G401 (cell line): ENCODE measurements around the gene GPR150. TPM values are rescaled to one million over a fixed set of nuclear protein-coding genes. Genes with fewer than 3 reads are reported as not detected.
"Not testable (repeated sequence)": the region's sequence is repeated elsewhere in the genome, so short reads cannot be mapped to it uniquely, and the experiment has no call there.

ENCODE experiments used
- DNase-seq: peaks from one replicate; pipeline ENCODE4 v3.0.0-alpha.2; 2015; ENCODE audit warnings: low spot score
- in situ Hi-C: cut with HindIII; loops from 2 replicates; pipeline ENCODE4 v1.10.0; 2016; ENCODE audit warnings: low sequenced_read_pairs, mixed read lengths
- total RNA-seq: library from RNA; depleted of rRNA; stranded (reverse); fragments of >200 nt; shearing (Covaris generic); gene quantifications from 2 replicates; pipeline ENCODE4 v1.2.3, GENCODE V29; 2014

The GPR150 gene
- total RNA-seq, 1 experiment from 2014 or later = not detected

DNA sequence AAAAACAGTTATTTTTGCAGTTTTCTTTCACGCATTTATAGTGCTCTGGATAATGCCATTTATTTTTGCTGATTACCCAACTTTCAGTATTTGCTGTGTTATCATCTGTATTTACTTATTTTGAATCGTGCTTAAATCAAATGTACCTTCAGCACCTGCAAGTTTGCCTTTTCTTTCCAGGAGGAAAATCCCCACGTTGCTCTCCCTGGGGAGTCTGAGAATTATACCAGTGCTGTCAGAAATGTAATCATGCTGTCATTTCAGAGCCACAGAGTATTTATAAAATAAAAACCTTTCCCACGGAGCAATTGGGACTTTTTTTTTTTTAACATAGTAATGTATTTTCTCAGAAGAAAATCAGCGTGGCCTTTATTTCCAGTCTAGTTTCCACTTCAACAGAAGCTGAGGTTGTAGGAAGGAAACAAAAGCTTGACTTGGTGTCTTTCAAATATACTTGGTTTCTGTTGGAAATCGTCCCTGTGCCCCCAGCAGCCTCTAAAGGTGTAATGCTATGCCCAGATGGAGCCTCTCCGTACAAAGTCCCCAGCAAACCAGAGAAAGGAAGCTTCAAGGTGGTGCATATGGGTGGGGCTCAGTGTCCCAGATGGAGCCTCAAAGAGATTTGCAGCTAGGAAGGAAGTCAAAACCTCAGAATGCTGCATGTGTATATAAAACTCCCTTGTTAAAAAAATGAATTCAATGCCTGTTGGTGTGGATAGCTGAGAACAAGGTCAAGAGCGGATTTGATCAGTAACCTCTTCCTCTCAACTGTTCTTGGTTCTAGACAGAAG, 2.1 kb downstream of the GPR150 start:
- DNase-seq = peak; percentile 34
- in situ Hi-C loops = no loop called here

DNA sequence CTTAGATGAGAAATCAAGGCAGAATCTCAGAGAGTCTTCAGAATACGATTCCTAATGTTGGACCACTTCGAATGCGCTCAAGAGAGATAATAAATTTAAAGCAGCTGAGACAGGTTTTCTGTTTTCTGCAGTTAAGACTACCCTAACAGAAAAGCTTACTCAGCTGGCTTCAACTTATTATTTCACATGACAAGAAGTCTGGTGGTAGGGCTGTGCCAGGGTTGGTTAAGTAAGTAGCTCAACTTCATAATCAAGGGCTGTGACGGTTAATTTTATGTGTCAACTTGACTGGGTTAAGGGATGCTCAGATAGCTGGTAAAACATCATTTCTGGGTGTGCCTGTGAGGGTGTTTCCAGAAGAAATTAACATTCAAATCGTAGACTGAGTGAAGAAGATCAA, 3.8 kb downstream of the GPR150 start:
- no peak for DNase-seq
- in situ Hi-C loops = no loop called here

DNA sequence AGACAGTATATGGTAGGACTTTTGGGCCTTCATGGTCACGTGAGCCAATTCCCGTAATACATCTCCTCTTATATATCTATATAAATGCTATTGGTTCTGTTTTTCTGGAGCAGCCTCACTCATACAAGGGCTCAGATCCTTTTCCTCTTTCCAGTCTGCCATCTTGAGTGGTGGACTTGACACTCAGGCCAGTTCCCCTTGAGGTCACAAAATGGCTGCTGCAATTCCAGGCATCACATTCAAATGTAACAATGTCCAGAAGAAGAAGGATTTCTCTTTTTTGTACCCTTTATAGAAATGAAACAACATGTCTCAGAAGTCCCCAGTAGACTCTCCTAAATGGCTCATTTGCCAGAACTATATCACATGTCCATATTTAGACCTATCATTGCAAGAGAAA, 4.5 kb downstream of the GPR150 start:
- no peak for DNase-seq
- in situ Hi-C loops = no loop called here

DNA sequence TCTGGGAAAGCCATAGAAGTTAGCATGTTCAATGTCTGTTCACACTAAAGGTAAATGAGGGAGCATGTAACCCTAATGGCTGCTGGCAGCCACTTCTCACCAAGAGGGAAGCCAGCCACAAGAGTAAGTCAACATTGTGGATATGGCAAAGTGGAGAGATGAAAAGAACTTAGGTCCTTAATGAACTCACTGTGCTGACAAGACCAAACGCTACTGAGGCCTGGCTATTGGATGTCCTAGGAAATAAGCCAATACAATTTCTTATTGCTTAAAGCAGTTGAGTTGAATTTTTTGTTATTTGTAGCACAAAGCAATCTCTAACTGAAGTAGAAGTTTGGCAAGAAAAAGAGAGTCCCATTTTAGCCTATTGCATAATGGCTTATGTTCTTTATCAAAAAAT, 6.8 kb downstream of the GPR150 start:
- in situ Hi-C loops = no loop called here
- no peak for DNase-seq

DNA sequence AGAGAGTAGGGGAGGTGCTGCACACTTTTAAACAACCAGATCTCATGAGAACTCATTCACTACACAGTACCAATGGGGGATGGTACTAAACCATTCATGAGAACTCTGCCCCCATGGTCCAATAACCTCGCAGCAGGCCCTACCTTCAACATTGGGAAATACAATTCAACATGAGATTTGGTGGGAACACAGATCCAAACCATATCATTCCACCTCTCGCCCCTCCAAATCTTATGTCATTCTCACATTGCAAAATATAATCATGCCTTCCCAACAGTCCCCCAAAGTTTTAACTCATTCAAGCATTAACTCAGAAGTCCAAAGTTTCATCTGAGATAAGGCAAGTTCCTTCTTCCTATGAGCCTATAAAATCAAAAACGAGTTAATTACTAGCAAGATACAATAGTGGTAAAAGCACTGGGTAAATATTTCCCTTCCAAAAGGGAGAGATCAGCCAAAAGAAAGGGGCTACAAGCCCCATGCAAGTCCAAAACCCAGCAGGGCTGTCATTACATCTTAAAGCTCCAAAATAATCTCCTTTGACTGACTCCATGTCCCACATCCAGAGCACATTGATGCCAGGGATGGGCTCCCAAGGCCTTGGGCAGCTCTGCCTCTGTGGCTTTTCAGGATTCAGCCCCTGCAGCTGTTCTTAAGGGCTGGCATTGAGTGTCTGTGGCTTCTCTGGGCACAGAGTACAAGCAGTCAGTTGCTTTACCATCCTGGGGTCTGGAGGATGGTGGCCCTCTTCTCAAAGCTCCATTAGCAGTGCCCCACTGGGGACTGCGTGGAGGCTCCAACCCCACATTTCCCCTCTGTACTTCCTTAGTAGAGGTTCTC, 8.3 kb downstream of the GPR150 start:
- in situ Hi-C loops = no loop called here
- no peak for DNase-seq

DNA sequence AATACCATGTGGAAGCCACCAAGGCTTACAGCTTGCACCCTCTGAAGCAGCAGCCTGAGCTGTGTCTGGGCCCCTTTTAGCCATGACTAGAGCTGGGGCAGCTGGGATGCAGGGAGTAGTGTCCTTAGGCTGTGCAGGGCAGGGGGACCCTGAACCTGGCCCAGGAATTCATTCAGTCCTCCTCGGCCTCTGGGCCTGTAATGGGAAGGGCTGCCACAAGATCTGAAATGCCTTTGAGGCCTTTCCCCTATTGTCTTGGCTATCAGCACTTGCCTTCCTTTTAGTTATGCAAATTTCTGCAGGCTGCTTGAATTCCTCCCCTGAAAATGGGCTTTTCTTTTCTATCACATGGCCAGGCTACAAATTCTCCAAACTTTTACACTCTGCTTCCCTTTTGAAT, 9.0 kb downstream of the GPR150 start:
- DNase-seq = no peak
- in situ Hi-C loops = no loop called here

DNA sequence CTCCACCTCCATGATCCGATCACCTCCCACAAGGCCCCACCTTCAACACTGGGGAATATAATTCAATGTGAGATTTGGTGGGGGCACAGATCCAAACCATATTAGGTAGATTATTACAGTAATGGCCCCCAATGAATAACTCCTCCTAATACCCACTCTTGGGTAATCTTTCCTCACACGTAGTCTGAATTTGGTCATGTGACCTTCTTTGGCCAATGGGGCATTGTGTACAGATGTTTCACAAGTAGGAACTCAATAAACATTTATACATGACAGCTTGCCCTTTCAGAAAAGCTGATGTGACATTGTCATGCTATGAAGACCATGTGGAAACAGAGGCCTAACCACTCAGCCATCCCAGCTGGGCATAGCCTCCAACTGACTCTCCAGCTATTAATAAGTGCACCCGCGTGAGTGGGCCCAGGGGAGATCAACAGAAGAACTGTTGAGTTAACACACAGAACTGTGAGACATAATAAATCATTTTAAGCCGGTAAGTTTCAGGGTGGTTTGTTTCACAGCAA, 10.6 kb downstream of the GPR150 start:
- in situ Hi-C loops = no loop called here

DNA sequence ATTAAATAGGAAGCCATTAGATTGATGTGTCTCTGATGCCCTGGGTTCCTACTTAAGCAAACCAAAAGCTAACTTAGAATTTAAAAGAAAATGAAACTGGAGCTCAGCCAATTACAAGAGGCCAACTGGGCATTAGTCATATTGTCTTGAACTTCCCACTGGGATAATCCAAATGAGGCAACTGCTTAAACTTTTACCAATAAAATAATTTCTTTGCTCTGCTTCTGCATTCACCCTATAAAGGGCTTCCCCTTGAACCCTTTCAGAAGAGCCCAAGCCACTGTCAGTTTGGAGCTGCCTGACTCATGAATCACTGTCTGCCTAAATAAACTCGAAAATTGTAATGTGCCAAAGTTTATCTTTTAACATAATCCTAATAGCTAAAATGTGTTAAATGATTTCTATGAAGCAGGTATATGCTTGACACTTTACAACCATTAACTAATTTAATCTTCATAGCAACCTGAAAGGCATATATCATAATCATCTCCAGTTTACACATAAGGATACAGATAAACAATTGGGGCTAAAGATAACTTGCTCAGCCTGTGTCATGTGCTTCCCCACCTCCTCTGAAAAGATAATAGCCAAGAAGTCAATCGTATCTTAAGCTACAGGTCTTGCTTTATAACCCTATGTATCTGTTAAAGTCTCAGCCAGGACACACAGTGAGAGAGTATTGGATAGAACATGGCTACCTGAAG, 11.5 kb downstream of the GPR150 start:
- no peak for DNase-seq
- in situ Hi-C loops = no loop called here

More for the DNA sequence above, 10.6 kb downstream of the GPR150 start:
- DNase-seq = no peak

DNA sequence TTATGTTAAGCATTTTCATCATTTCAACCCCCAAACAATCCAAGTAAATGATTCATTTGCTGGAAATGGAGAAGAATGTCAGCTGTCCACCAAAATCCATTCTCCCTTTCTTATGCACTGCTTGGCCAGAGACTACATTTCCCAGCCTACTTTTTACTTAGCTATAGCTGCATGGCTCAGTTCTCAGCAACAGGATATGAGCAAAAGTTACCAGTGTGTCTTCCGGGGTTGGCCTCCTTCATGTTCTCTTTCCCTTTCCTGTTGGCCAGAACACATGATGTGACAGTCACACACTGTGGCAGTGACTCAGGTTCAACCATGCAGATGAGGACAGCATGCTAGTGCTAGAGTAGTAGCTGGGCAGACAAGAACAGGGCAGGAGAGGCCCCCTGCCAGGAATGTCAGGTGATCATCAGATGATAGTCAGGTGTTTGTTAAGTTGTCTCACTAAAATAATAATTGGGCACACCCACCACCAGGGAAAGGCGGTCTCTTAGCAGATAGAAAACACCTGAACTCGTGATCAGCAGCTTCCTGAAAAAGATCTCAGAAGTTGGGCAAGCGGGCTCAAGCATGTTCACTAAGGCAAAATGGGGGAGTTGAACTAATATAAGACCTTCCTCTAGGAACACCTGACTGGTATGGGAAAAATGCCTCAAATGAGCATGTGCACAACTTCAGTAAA, 12.2 kb downstream of the GPR150 start:
- DNase-seq = no peak
- in situ Hi-C loops = no loop called here

DNA sequence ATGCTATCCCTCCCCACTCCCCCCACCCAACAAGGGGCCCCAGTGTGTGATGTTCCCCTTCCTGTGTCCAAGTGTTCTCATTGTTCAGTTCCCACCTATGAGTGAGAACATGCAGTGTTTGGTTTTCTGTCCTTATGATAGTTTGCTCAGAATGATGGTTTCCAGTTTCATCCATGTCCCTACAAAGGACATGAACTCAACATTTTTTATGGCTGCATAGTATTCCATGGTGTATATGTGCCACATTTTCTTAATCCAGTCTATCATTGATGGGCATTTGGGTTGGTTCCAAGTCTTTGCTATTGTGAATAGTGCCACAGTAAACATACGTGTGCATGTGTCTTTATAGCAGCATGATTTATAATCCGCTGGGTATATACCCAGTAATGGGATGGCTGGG, 13.1 kb downstream of the GPR150 start:
- DNase-seq, in situ Hi-C loops: not testable (repeated sequence)

DNA sequence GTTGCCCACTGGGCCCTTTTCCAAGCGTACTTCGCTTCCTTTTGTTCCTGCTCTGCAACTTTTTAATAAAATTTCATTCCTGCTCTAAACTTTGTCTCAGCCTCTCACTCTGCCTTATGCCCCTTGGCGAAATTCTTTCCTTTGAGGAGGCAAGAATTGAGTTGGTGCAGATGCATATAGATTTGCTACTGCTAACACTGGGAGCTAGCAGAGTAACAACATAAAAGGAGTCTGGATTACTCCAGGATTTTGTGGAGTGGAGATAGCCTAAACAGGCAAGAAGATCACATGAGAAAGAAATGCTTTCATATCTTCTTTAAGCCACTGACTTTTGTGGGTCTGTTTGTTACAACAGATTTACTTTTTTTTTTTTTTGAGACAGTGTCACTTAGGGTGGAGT, 13.8 kb downstream of the GPR150 start:
- no peak for DNase-seq
- in situ Hi-C loops = no loop called here

DNA sequence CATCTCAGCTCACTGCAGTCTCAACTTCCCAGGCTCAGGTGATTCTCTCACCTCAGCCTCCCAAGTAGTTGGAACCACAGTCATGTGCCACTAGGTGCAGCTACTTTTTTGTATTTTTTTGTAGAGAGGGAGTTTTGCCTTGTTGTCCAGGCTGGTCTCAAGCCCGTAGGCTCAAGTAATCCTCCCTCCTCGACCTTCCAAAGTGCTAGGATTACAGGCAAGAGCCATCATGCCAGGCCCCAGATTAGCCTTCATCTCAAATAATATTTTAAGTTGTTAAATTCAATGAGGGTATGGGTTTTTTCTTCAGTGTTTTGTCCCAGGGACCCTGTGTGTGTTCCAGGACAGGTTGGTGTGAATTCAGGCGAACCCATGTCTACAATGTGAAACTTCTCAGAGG, 14.2 kb downstream of the GPR150 start:
- no peak for DNase-seq
- in situ Hi-C loops = no loop called here

DNA sequence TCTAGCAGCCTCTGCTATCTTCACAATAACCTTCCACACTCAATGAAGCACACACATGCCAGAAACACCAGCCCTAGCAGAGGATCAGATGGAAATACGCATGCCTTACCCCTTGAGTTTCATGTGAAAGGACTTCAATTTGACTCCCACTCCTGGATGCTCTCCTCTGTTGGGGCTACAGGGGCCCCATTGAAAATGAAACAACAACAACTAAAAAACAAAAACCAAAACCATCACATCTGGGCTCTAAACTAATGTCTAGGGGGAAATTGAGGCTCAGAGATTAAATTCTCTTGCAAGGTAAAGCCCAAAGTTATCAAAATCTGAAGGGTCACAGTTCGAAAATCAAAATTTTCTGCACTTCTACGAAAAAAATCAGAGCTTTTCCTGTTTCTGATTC, 18.7 kb downstream of the GPR150 start:
- in situ Hi-C loops = no loop called here
- no peak for DNase-seq

DNA sequence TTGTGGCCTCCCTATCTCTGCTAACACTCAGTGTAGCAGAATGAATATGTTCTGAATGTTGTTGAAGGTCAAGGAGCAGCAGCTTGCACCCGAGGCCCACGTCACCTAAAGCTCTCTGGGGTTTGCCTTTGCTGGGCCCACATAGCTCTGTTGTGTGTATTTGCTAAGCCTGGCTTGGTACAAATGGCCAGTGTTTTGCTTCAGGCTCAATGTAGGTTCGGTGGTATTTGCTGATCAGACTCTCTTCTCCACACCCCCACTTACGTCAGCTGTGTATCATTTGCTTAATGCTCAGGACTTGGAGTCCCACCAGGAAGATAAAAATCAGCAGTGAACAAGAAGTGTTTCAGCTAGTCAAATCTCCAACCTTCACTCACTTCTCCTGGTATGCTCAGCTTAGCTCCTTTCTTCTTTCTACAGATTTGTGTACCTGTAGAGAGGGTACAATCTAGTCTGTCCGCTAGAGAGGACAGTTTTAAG, 21.9 kb downstream of the GPR150 start:
- no peak for DNase-seq
- in situ Hi-C loops = no loop called here

DNA sequence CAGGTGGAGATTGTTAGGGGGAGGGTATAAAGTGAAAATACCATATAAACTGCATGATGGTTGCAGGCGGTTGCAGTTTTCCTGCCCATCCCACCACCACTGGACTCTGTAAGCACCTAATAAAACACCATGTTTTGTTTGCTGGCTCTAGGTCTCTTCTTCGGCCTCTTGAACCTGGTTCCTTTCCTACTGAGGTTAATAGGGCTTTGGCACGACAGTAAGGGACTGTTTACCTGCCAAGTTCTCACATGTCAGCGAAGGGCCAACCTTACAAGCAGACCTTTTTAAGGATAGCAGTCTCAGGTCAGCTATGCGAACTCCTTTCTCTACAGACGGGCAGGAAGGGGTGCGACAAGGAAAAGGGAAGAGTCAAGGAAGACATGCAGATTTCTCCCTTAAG, 23.3 kb downstream of the GPR150 start:
- DNase-seq = no peak
- in situ Hi-C loops = no loop called here

DNA sequence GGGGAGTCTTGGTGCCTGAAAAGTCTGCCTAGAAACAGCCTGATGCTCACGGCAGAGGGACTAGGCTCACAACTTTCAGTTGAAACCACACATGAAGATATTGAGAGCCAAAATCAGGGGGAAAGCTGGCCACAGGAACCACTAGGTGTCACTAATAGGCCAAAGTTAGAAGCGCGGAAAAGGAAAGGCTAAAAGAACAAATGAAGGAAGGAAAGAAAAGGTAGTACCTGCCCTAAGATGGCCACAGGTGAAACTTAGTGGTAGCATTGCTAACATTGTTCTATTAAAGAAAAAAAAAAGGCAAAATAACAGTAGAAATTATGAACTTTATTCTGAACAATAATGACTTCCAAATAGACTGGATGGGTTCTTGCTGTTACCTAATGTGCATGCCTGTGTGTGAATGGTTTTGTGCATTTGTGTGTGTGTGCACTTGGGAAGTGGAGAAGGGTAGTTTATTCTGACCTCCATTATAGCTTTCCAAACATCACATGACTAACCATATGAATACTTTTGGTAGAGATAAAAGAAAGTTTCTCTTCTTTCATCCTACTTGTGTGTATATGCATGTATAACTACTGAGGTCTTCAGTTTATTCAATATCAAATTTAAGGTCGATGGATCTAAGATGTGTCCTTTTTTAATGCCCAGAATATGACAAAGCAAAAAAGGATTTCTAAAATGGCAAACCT, 24.6 kb downstream of the GPR150 start:
- in situ Hi-C loops = no loop called here
- peak; percentile 78 for DNase-seq

DNA sequence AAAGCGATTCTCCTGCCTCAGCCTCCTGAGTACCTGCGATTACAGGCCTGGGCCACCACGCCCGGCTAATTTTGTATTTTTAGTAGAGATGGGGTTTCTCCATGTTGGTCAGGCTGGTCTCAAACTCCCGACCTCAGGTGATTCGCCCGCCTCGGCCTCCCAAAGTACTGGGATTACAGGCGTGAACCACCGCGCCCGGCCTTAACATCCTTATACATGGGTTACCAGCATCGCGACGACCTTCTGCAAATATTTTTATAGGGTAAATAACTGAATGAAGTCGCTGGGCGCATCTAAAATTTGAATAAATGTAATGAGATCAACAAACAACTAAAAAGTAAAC, 26.3 kb downstream of the GPR150 start:
- DNase-seq, in situ Hi-C loops: not testable (repeated sequence)

DNA sequence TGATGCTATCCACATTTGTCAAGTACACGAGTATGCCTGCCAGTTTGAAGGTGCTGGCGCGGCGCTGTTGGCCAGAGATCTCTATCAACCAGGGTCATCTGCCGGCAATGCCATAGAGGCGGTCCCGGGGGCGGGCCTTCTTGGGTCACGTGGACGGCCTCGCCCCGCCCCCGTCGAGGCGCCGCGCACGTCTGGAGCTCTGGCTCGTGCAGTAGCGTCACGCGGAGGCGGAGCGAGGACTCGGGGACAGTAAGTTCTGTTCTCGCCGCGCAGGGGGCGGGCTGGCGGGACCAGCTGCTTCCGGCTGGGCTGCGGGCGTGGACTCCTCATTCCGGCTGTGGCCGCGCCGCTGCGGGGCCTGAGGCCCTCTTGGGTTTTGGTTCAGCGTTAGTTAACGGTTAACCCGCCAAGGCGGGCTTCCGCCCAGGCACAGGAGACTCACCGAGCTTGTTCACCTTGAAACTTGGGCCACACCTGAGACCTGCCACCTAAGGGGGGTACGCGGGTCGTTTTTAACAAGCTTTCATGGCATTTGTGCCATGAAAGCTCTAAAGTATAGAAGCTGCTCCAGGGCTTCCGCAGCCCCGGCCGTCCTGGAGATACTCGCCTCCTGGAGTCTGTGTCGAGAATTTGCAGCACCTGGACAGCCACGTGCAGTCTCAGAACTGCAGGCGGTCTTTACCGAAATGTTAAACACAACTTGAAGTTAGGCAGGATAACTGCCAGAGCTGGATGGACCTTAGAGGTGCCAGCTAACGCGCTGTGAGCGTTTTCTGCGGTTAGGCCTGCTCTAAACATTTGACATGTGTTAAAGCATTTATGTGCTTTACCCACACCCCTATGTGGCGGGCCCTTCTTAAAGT, 26.9 kb downstream of the GPR150 start, which contains the start of gene RFESD:
Gene RFESD (plus strand): TSS at position 209 of the 863 bp plus-strand sequence. CDS start 5,495 bp downstream, outside the sequence.
- peak; percentile 92 for DNase-seq
- in situ Hi-C loops = no loop called here
